Measurements from ENCODE around the gene MRPL32.

DNA sequence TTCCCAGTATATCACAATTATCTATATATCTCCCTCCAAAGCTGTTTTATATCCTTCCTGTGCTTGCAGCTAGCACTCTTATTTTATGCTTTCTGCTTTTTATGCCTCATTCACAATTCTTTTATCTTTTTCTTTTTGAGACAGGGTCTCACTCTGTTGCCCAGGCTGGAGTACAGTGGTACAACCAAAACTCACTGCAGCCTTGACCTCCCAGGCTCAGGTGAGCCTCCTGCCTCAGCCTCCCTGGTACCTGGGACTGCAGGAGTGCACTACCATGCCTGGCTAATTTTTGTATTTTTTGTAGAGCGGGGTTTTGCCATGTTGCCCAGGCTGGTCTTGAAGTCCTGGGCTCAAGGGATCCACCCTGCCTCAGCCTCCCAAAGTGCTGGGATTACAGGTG lies 26.0 kb upstream of the MRPL32 start:
- TF ChIP-seq CTCF (IDR thresholded peaks at IDR 0.05) (no peak), POLR2A (IDR thresholded peaks at IDR 0.05) (no peak)
